Neural cell (in vitro differentiated cells): ENCODE measurements around the gene SFI1. TPM values are rescaled to one million over a fixed set of nuclear protein-coding genes. Genes with fewer than 3 reads are reported as not detected.

Experiments
- H2AFZ ChIP-seq: fragments of 200-600, 300-800 bp; sonication (generic), shearing (Covaris generic); 2 replicates; pipeline ENCODE4 v1.6.0; 2014; ENCODE audit warnings: low read depth, mild to moderate bottlenecking, antibody characterized with exemption, low read length, moderate library complexity
- H3F3A ChIP-seq: fragments of 200-600 bp; shearing (Covaris generic); 2 replicates; pipeline ENCODE4 v1.6.1; 2016; ENCODE audit warnings: mild to moderate bottlenecking, moderate library complexity, mixed read lengths, antibody characterized with exemption, low read length; ENCODE audit not compliant: insufficient read depth, poor library complexity, severe bottlenecking
- H3K27ac ChIP-seq: fragments of 200-600, 300-800 bp; sonication (generic), shearing (Covaris generic); 2 replicates; pipeline ENCODE4 v1.5.1; 2014; ENCODE audit warnings: mild to moderate bottlenecking, low read length, moderate library complexity
- H3K27me3 ChIP-seq: fragments of 300-800, 200-600 bp; sonication (generic), shearing (Covaris generic); 2 replicates; pipeline ENCODE4 v1.6.0; 2014; ENCODE audit warnings: mild to moderate bottlenecking, low read depth, low read length, moderate library complexity; ENCODE audit not compliant: insufficient read depth
- H3K36me3 ChIP-seq: fragments of 300-800, 200-600 bp; sonication (generic), shearing (Covaris generic); 2 replicates; pipeline ENCODE4 v1.5.1; 2014; ENCODE audit warnings: mild to moderate bottlenecking, antibody characterized with exemption, low read length, moderate library complexity; ENCODE audit not compliant: insufficient read depth
- H3K4me2 ChIP-seq: fragments of 300-800, 200-600 bp; sonication (generic), shearing (Covaris generic); 2 replicates; pipeline ENCODE4 v1.6.0; 2014; ENCODE audit warnings: mild to moderate bottlenecking, low read length
- H3K4me3 ChIP-seq: fragments of 300-800, 200-600 bp; sonication (generic), shearing (Covaris generic); 2 replicates; pipeline ENCODE4 v1.5.1; 2014; ENCODE audit warnings: mild to moderate bottlenecking, low read length, moderate library complexity
- H3K79me2 ChIP-seq: fragments of 200-600 bp; shearing (Covaris generic); replicated peaks from 2 replicates; pipeline ENCODE4 v1.6.0; 2014; ENCODE audit warnings: mild to moderate bottlenecking, low read length, moderate library complexity; ENCODE audit not compliant: insufficient read depth
- H3K9ac ChIP-seq: fragments of 300-800, 200-600 bp; sonication (generic), shearing (Covaris generic); 2 replicates; pipeline ENCODE4 v1.6.1; 2016; ENCODE audit warnings: mild to moderate bottlenecking, low read length, mixed read lengths
- H3K9me2 ChIP-seq: fragments of 200-600 bp; shearing (Covaris generic); 2 replicates; pipeline ENCODE4 v1.6.1; 2016; ENCODE audit warnings: mild to moderate bottlenecking, low read length, mixed read lengths; ENCODE audit not compliant: insufficient read depth
- H3K9me3 ChIP-seq: fragments of 200-600, 300-800 bp; sonication (generic), shearing (Covaris generic); 2 replicates; pipeline ENCODE4 v1.6.1; 2016; ENCODE audit warnings: mild to moderate bottlenecking, mixed run types, low read length, moderate library complexity, mixed read lengths
- H4K20me1 ChIP-seq: fragments of 200-600 bp; shearing (Covaris generic); 2 replicates; pipeline ENCODE4 v1.6.1; 2016; ENCODE audit warnings: mild to moderate bottlenecking, mixed run types; ENCODE audit not compliant: insufficient read depth
- EP300 ChIP-seq: fragments of 450-650 bp; conservative IDR thresholded peaks from 2 replicates; pipeline ENCODE4 v1.6.1; 2014; ENCODE audit warnings: antibody characterized with exemption, mild to moderate bottlenecking, moderate library complexity; ENCODE audit not compliant: poor library complexity, severe bottlenecking
- EZH2 ChIP-seq: fragments of 200-600, 300-800 bp; shearing (Covaris generic), sonication (generic); IDR thresholded peaks from 2 replicates; pipeline ENCODE4 v1.6.1; 2014; ENCODE audit warnings: antibody characterized with exemption, low read length, borderline replicate concordance, mild to moderate bottlenecking; ENCODE audit not compliant: insufficient read depth, poor library complexity, severe bottlenecking
- MXI1 ChIP-seq: fragments of 450-650 bp; conservative IDR thresholded peaks from 2 replicates; pipeline ENCODE4 v1.6.1; 2014; ENCODE audit warnings: antibody characterized with exemption, mild to moderate bottlenecking; ENCODE audit not compliant: poor library complexity, severe bottlenecking
- POLR2AphosphoS5 ChIP-seq: IDR thresholded peaks from 2 replicates; pipeline ENCODE4 v1.6.1; 2012
- RAD21 ChIP-seq: fragments of 450-650 bp; conservative IDR thresholded peaks from 2 replicates; pipeline ENCODE4 v1.6.1; 2014; ENCODE audit warnings: antibody characterized with exemption, mild to moderate bottlenecking, moderate library complexity
- SMC3 ChIP-seq: fragments of 450-650 bp; conservative IDR thresholded peaks from 2 replicates; pipeline ENCODE4 v1.6.1; 2014; ENCODE audit warnings: antibody characterized with exemption, mild to moderate bottlenecking, moderate library complexity; ENCODE audit not compliant: poor library complexity
- TAF1 ChIP-seq: IDR thresholded peaks from 2 replicates; pipeline ENCODE4 v1.6.1; 2012; ENCODE audit warnings: low read depth
- polyA plus RNA-seq: library from polyadenylated mRNA; depleted of rRNA; stranded (reverse); fragments of >200 nt; gene quantifications from 2 replicates; pipeline ENCODE4 v1.2.3, GENCODE V29; 2014
- TF ChIP-seq, protein P1 (sequence below): IDR thresholded peaks from 2 replicates; pipeline ENCODE4 v1.6.1; 2012; ENCODE audit warnings: borderline replicate concordance
- TF ChIP-seq, protein P2 (sequence below): fragments of 450-650 bp; IDR thresholded peaks from 2 replicates; pipeline ENCODE4 v1.5.1; 2014; ENCODE audit warnings: antibody characterized with exemption, mild to moderate bottlenecking, moderate library complexity; ENCODE audit not compliant: poor library complexity, severe bottlenecking

Gene SFI1
- polyA plus RNA-seq, 1 donor from 2014 or later = 19.9 TPM

DNA sequence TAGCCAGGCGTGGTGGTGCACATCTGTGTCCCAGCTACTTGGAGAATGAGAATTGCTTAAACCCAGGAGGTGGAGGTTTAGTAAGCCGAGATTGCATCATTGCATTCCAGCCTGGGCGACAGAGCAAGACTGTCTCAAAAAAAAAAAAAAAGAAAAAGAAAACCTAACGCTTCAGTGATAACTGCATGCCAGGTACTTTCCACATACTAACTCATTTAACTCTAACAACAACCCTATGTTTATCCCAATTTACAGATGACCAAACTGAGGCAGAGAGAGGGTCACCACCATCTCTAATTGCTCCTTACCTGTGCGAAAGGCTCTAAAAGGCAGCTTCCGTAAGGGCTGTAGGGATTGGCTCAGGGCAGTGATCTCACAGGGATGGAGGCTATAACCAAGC is 154.1 kb downstream of the SFI1 start:
- H3K9ac ChIP-seq = no peak overlapping the region
- H3F3A ChIP-seq = no peaks in the 10 kb centered on the region
- H3K9me3 ChIP-seq = no peaks in the 10 kb centered on the region
- H3K79me2 ChIP-seq = peaks cover 20% of the 10 kb centered on the region
- H3K4me3 ChIP-seq = no peak overlapping the region
- TF ChIP-seq EZH2 (no peak), TAF1 (no peak), MXI1 (no peak), POLR2AphosphoS5 (no peak), SMC3 (no peak), RAD21 (no peak), EP300 (no peak)
- TF ChIP-seq, protein P1, sequence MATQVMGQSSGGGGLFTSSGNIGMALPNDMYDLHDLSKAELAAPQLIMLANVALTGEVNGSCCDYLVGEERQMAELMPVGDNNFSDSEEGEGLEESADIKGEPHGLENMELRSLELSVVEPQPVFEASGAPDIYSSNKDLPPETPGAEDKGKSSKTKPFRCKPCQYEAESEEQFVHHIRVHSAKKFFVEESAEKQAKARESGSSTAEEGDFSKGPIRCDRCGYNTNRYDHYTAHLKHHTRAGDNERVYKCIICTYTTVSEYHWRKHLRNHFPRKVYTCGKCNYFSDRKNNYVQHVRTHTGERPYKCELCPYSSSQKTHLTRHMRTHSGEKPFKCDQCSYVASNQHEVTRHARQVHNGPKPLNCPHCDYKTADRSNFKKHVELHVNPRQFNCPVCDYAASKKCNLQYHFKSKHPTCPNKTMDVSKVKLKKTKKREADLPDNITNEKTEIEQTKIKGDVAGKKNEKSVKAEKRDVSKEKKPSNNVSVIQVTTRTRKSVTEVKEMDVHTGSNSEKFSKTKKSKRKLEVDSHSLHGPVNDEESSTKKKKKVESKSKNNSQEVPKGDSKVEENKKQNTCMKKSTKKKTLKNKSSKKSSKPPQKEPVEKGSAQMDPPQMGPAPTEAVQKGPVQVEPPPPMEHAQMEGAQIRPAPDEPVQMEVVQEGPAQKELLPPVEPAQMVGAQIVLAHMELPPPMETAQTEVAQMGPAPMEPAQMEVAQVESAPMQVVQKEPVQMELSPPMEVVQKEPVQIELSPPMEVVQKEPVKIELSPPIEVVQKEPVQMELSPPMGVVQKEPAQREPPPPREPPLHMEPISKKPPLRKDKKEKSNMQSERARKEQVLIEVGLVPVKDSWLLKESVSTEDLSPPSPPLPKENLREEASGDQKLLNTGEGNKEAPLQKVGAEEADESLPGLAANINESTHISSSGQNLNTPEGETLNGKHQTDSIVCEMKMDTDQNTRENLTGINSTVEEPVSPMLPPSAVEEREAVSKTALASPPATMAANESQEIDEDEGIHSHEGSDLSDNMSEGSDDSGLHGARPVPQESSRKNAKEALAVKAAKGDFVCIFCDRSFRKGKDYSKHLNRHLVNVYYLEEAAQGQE = no peak
- TF ChIP-seq, protein P2, sequence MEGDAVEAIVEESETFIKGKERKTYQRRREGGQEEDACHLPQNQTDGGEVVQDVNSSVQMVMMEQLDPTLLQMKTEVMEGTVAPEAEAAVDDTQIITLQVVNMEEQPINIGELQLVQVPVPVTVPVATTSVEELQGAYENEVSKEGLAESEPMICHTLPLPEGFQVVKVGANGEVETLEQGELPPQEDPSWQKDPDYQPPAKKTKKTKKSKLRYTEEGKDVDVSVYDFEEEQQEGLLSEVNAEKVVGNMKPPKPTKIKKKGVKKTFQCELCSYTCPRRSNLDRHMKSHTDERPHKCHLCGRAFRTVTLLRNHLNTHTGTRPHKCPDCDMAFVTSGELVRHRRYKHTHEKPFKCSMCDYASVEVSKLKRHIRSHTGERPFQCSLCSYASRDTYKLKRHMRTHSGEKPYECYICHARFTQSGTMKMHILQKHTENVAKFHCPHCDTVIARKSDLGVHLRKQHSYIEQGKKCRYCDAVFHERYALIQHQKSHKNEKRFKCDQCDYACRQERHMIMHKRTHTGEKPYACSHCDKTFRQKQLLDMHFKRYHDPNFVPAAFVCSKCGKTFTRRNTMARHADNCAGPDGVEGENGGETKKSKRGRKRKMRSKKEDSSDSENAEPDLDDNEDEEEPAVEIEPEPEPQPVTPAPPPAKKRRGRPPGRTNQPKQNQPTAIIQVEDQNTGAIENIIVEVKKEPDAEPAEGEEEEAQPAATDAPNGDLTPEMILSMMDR = no peak
- H3K36me3 ChIP-seq = no peaks in the 10 kb centered on the region
- no peaks in the 10 kb centered on the region for H3K27me3 ChIP-seq
- H4K20me1 ChIP-seq = no peaks in the 10 kb centered on the region
- H3K9me2 ChIP-seq = no peaks in the 10 kb centered on the region
- no peak overlapping the region for H3K4me2 ChIP-seq
- no peak overlapping the region for H2AFZ ChIP-seq
- no peak overlapping the region for H3K27ac ChIP-seq

DNA sequence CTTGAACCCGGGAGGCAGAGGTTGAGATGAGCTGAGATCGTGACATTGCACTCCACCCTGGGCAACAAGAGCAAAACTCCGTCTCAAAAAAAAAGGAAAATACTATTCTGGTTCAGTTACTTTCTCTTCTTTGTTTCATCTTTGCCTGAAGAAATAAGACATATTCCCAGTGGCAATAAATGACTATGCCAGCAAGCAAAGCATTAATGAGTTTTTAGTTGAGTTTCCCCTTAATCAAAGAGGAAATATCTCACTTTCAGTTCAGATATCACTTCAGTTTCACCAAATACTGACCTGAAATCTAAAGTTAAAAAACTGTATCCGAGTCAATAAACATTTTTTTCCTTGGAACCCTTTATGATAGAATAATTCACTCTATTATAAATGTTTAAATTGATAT is 155.3 kb downstream of the SFI1 start:
- no peaks in the 10 kb centered on the region for H3K36me3 ChIP-seq
- H3K9me2 ChIP-seq = no peaks in the 10 kb centered on the region
- H3F3A ChIP-seq = no peaks in the 10 kb centered on the region
- no peak overlapping the region for H2AFZ ChIP-seq
- H3K9ac ChIP-seq = no peak overlapping the region
- H3K27ac ChIP-seq = no peak overlapping the region
- no peaks in the 10 kb centered on the region for H3K27me3 ChIP-seq
- H3K4me3 ChIP-seq = no peak overlapping the region
- H3K4me2 ChIP-seq = no peak overlapping the region
- TF ChIP-seq SMC3 (no peak), RAD21 (no peak), EP300 (no peak), POLR2AphosphoS5 (no peak), TAF1 (no peak)
- peaks cover 21% of the 10 kb centered on the region for H3K79me2 ChIP-seq
- no peaks in the 10 kb centered on the region for H4K20me1 ChIP-seq
- H3K9me3 ChIP-seq = no peaks in the 10 kb centered on the region

DNA sequence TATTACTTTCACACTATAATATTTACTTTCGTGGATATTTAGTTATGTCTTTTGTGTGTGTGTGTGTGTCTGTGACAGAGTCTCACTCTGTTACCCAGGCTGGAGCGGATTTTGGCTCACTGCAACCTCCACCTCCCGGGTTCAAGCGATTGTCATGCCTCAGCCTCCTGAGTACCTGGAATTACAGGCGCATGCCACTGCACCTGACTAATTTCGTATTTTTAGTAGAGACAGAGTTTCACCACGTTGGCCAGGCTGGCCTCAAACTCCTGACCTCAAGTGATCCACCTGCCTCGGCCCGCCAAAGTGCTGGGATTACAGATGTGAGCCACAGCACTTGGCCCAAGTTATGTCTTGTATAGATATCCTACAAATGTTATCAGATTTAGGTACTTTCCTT is 155.8 kb downstream of the SFI1 start:
- Histone ChIP-seq H3K4me2 (no peak overlapping the region), H3K36me3 (no peaks in the 10 kb centered on the region), H3K27ac (no peak overlapping the region), H3K9me2 (no peaks in the 10 kb centered on the region), H3K27me3 (no peaks in the 10 kb centered on the region), H3K79me2 (peaks cover 24% of the 10 kb centered on the region), H3K4me3 (no peak overlapping the region), H4K20me1 (no peaks in the 10 kb centered on the region), H2AFZ (no peak overlapping the region), H3K9ac (no peak overlapping the region), H3F3A (no peaks in the 10 kb centered on the region), H3K9me3 (no peaks in the 10 kb centered on the region)
- TF ChIP-seq, protein P2 = no peak
- TF ChIP-seq TAF1 (no peak), SMC3 (no peak)
